Measurements from ENCODE around the gene PRPF8.
A peak's percentile ranks its signal among the peaks of the same experiment; 100 is the strongest.

Gene PRPF8

DNA sequence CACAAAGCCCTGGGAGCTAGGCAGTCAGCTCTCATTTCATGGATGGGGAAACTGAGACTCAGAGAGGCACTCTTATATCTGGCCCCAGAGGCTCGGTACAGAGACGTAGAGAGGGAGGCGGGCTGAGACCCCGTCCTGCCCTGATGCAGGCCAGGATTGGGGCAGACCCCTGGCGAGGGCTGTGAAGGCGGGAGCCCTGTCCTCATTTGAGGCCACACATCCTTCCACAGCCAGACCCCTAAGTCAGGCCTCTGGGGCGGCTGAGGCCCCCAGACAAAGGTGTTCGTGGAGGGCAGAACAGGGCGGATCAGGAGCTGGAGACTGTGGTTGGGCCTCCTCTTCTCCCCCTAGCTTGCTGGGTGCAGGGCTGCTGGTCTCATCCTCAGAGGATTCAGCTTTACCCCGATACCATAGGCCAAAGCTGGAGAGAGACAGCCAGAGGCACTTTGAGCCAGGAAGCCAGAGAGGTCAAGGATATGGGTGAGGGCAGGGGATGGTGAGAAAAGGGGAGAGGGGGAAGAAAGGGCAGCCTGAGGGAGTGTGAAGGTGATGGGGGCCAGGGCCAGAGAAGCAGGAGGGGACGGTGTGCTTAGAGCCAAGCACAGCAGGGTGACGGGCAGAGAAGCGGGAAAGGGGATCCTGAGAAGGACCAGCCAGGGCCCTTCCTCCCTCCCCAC, 38.3 kb downstream of the PRPF8 start:
- no peak for DNase-seq

DNA sequence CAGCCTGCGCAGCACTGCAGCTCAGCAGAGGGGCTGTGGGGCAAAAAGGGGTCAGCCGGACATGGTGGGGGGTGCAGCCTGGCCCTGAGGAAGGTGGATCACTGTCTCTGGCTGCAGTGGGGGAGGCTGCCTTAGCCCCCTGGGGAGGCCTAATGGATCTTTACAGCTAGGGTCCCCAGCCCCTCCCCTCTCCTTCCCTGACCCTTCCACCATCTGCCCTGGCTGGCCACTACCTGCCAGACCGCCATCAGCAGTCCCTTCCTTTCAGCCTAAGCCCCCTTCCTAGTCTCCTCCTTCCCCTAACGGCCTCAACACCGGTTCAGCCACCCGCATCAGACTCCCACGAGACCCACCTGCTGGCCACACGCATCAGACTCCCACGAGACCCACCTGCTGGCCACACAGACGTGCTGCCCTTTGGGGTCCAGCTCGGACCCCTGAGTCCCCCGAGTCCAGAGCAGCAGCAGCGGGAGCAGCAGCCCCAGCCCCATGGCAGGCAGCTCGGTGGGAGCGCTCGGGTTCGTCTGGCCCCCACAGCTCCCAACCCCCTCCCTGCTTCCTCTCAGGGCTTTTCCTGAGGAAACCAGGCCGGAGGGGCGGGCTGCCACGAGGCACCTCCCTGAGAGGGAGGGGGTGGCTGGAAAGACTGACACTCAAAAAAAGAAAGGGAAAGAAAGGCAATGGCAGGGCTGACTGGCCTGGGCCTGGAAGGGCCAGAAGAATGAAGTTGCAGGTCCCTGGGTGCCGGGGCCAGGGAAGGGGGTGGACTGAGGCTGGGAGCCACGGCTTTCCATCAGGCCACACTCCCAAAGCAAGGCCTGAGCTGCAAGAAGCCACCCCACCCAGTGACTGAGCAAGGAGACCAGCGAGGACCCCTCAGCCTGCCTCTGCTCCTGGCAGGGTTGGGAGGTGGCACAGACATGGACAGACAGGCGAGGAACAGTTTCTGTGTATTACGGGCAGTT, 39.2 kb downstream of the PRPF8 start, which contains the start of gene SCARF1:
Gene SCARF1, minus strand, starts transcription at position 526 of the 965 bp plus-strand sequence. Its CDS starts 35 bp downstream, at position 491.
- DNase-seq: peak in 8 of 56 donors; percentile 17 to 42 (median 36)

DNA sequence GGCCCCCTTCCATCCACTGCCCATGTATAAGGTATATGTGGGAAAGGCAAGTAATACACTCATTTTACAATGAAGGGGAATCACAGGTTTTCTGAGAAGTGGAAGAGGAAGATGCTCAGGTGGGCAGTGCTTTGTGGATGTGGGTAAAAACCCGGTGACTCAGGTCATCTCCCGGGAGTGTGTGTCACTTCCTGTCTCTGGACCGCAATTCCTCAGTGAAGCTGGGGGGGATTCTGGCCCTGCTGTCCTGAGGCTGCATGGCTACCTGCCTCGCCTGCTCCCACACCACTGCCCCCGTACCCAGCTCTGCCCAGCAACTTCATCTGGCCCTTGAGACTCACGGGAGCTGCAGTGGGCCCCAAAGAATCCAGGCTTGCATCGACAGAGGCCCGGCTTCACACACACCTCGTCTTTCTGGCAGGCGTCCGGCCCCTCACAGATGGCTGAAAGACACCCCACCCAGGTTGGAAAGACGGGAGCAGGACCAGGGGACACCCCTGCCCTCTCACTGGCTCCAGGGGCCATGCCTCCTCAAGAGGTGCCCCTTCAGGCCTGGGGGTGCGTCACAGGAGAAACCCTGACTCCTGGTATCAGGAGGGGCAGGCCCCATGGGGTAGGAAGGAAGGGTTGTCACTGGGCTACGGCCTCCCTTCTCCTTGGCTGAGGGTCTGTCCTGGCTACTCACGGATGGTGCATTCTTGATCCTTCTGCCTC, 40.0 kb downstream of the PRPF8 start:
- DNase-seq: no peak

DNA sequence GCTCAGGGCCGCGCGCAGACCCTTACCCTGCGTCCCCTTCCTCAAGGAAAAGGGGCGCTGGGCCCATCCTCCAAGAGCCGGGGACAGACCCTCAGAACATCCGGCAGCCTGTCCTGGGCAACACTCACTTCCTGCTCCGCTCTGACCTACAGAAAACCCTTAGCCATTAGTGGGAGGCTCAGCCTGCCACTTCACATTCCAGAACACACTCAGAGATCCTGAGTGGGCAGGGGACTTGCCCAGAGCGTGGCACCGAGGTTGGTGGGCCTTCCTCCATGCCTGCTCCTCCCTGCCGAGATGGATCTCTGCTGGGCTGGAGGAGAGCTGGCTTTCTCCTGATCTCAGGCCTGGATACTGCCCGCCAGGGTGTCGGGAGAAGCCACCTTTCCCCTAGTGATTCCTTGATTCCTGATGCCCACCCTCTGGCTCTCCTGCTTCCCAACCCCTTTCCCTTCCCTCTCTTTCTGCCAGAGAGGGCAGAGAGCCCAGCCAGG, 40.6 kb downstream of the PRPF8 start:
- no peak for DNase-seq

DNA sequence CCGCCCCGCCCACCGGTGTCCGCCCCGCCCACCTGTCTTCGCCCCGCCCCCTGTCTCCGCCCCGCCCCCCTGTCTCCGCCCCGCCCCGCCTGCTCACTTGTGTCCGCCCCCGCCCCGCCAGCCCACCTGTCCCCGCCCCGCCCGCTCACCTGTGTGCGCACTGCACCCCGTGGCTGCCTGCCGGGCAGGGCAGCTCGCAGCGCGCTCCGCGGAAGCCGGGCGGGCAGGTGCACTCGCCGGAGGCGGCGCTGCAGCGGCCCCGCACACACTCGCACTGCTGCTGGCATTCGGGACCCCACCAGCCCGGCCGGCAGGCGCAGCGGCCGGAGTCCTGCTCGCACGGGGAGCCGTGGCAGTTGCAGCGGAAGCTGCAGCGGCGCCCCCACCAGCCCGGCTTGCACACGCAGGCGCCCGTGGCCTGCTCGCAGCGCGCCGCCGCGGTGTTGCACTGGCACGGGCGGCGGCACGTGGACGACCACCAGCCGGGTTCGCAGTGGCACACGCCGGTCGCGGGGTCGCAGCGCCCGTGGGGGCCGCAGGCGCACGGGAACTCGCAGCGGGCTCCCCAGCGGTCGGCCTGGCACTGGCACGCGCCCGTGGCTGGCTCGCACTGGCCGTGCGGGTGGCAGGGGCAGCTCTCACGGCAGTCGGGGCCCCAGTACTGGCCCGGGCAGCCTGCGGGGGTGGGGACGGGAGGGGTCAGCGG, 41.2 kb downstream of the PRPF8 start:
- DNase-seq: peak in 6 of 56 donors; percentile 12 to 69 (median 28)

DNA sequence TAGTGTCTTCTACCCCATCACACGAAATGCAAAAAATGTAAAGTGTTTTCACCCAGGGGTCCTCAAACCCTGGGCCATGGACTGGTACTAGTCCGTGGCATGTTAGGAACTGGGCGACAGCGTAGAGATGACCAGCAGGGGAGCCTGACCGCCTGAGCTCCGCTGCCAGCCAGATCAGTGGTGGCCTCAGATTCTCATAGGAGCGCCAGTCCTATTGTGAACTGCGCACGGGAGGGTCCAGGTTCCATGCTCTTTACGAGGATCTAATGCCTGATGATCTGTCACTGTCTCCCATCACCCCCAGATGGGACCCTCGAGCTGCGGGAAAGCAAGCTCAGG, 43.6 kb downstream of the PRPF8 start:
- peak in 2 of 56 donors; percentile 14 to 20 for DNase-seq

DNA sequence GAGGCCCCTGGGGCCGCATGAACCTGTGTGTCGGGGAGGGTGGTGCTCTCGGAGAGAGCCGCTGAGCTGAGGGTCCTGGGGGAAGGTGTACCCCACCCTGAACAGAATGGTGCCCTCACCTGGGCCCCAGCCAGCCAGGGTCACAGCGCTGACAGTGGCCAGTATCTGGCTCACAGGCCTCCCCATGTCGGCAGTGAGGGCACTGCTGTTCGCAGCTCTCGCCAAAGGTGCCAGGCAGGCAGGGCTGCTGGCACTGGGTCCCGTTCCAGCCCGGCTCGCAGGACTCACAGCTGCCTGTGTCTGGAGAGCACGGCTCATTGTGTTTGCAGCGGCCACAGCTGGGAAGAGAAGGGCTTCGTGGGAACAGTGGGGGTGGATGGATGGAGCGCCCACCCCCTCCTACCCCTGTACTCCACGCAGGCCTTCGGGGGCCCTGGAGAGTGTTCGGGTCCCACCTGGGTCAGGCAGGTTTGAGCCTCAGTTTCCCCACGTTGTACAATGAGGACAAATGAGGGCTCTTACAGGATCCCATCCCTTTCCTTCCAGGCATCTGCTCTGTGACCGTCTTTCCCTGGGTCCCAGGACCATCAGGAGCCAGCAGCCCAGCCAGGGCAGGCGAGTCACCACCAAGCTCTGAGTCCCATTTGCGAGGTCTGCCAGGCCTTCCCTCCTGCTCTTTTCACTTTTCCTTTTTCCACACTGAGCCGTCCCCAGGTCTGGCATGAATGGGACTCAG, 44.2 kb downstream of the PRPF8 start:
- DNase-seq: peak in 20 of 56 donors; percentile 7 to 72 (median 50)

DNA sequence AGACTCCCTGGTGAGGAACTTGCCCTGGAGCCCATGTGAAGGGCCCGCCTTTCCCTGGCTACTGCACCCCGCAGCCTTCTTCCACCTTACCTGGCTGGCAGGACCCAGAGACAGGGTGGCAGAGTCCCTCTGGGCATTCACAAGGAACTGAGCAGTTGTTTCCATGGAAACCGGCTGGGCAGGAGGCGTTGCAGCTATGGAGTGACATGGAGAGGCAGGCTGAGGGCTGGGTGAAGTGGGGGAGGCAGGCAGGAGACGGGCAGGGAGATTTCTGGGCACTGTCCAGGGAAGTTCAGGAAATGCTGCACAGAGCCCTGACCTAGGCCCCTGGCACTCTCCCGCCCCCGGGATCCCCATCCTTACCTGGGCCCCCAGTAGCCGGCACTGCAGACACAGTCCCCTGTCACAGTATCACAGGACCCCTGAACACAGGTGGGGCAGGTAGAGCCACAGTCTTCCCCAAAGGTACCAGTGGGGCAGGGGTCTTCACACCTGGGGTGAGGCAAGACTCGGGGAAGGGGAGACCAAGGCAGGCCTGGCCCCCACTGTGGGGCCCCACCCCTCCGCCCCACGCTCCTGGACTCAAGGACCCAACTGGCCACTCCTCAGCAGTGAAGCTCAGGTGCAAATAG, 45.0 kb downstream of the PRPF8 start:
- DNase-seq: peak in 4 of 56 donors; percentile 16 to 27 (median 20)

DNA sequence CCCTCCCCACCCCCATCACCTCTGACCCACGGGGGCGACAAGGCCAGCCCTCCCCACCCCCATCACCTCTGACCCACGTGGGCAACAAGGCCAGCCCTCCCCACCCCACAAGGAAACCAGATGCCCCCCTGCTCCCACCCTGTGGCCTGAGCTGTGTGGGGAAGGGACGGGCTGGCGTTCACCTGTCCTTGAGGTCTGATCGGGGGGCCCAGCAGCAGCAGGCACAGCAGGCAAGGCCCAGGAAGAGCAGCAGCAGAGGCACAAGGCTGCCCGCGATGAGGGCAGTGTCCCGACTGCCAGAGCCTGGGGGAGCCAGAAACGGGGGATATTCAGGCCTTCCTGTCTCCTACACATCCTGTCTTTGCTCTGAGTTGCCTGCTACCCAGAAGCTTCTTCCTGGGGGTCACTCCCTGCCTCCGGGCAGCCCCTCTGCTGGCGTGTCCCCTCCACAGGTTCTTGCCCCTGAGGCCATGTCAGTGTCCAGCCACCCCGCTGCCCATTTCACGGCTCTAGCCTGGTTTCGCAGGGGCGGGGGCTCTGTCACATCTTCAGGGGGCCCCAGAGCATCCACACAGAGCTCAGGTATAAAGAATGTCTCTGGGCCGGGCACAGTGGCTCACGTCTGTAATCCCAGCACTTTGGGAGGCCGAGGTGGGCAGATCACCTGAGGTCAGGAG, 45.9 kb downstream of the PRPF8 start:
- no peak for DNase-seq

DNA sequence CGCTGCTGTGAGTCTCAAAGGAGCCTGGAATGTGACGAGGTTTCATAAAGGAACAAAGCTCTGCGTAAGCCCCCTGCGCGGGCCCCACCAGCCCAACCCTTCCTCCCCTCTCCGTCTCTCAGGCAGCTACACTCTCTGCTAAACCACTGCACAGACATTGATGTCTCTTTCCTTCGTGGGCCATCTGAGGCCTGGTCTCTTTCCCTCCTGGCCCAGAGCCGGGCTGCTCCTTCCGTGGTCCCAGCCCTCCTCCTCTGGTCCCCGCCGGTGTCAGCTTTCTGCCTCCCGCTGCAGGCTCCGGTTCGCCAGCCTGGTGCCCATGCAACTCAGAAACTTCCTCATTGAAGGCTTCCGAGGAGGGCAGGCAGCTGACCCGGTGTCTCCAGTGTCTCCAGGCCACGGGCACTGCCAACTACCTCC, 46.5 kb downstream of the PRPF8 start:
- peak in 1 of 56 donors; percentile 10 for DNase-seq

DNA sequence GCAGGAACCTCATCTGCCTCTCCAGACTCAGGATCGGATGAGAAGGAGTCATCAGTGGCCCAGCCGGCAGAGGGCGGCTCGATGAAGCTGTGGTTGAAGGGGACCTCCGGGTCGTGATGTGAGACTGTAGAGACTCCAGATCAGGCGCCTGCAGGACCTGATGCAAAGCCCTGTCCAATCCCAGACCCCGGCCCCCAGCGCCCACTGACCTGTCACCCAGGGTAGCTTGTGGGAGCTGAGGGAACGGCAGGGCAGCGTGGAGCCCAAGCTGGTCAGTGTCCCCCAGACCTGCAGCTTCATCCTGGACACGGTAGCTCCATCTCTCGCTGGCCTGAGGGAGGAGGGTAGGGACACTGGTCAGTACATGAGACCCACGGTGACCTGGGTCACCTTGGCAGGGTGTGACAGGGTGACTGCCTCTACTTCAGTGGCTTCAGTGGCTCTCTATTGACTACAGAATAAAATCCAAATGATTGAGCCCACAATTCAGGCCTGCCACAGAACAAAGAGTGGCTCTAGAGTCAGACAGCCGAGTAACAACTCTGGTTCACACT, 47.9 kb downstream of the PRPF8 start:
- no peak for DNase-seq

DNA sequence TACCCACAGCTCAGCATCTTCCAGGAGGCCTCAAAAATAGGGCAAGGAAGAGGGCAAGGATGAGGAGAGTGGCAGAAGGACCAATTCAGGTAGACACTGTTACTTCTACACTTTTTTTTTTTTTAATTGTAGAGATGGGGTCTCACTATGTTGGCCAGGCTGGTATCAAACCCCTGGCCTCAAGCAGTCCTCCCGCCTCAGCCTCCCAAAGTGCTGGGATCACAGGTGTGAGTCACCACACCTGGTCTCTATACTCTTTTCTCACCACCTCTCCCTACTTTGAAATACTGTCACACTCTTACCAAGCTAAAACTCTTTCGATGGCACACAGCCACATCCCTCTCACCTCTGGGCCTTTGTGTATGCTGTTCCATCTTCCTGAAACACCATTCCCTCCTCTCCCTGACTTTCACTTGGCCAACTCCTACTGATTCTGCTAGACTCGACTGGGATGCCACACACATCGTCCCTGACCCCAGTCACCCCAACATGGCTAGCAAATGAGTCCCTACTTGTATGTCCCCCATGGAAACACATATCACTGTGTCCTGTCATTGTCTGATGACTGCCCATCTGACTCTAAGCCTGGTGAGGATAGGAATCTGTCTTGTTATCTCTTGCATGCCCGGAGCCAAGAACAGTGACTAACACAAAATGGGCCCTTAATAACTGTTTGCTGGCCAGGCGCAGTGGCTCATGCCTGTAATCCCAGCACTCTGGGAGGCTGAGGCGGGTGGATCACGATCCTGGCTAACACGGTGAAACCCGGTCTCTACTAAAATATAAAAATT, 48.8 kb downstream of the PRPF8 start:
- DNase-seq: no peak

DNA sequence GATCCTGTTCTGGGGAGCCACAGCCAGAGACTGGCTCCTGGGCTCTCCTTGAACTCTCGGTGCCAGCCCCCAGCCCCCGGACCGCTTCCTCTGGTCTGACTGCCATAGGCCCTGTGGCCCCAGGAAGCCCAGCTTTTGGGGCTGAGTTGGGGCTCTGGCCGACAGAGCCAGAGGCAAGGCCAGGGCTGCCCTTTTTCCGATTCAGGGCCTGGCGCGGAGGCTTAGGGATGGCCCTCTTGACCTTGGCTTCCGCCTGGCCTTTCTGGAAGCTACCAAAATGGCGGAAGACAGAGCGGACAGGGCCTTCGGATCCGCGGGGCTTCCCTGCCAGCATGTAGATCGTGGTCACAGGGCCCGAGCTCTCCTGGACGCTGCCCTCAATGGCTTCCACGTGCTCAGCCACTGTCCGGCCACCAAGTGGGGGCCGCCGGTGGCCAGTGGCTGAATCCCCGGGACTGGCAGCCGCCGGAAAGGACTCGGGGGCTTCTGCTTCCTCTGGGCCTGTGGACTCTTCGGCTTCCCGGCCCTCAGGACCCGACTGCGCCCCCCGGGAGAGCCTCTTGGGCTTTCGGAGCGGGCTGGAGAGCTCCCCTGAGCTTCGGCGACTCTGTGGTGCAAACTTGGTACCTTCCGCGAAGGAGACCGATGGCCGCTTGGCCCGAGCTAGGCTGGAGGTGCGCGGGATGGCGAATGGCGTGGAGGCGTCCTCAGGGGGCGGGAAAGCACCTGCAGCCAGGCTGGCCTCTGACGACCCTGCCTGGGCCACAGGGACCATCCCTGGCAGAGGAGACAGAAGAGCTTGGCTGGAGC, 49.6 kb downstream of the PRPF8 start:
- DNase-seq: no peak

DNA sequence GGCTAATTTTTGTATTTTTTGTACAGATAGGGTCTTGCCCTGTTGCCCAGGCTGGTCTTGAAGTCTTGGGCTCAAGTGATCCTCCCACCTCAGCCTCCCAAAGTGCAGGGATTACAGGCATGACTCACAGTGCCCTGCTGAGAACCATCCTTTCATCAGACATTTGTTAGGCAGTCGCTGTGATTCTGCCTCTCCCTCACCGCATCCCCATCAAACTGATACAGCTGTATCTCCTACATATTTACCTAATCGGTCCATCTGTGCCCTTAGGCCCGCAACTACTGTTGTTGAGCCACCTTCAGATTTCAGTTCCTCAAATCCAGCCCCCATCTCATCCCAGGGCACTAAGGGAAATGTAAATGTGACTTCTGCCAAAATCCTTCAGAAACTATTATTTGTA, 54.0 kb downstream of the PRPF8 start:
- DNase-seq: no peak

DNA sequence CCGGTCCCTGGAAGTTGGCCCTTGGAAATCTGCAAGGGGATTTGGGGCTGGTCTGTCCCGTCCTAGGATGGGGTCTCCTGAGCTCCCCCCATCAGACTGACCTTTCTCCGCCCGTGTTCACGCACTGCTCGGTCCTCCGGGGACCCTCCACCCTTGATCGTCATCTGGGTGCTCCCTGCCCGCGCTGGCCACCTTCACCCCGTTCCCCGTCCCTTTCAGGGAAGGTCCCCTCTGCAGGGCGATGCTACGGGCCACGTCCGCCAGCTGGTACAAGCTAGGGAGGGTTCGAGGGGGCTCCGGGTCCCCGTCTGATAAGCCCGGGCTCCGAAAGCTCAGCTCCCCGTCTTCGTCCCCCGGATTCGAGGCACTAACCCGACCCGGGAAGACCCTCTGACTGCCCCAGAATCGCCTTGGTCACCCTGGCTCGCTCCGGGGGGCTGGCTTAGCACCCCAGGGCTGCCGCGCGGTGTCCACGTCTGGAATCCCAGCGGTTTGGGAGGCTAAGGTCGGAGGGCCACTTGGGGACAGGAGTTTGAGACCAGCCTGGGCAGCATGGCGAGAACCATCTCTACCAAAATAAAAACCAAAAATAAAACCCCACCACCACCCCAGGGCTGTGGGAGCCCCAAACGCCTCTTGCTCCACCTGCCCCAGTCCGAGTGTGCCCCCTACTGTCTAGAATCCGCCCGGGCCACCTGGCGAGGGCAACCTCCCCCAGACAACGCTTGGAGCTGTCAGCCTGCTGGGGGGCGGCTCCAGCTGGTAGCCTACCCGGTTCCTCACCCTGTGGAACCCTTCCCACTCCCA, 55.0 kb downstream of the PRPF8 start:
- peak in 25 of 56 donors; percentile 12 to 56 (median 32) for DNase-seq
